Measurements from ENCODE around the gene EPHB1.

EPHB1 gene

GRCh38 chr3:134794950-134795745, at the start of gene EPHB1:
Gene EPHB1 (plus strand): TSS chr3:134795260.
- DNase-seq: peak; percentile 19

DNA sequence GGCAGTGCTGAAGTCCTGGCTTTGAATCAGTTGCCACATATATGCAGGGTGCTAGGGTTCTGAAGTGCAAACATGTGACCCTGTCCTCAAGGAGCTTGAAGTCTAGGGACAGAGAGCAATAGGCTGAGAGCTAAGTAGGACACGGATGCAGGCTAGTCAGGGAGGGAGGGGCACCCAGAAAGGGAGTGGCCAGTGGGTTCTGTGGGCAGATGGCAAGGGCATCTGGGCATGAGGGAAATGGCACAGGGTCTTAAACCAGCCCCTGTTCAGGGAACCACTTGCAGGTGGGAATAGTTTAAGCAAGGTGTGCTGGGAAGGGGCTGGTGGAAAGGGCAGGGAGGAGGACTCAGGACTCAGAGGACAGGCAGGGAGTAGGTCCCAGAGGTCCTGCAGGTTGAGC, 46.4 kb upstream of the EPHB1 start:
- DNase-seq: no peak

- DNase-seq: no peak
Observed at GRCh38 chr3:134749174-134749573, 45.9 kb upstream of the EPHB1 start.

- no peak for DNase-seq
Observed at GRCh38 chr3:134749802-134750553, 45.1 kb upstream of the EPHB1 start.

- no peak for DNase-seq
Observed at GRCh38 chr3:134751831-134752230, 43.2 kb upstream of the EPHB1 start.

DNA sequence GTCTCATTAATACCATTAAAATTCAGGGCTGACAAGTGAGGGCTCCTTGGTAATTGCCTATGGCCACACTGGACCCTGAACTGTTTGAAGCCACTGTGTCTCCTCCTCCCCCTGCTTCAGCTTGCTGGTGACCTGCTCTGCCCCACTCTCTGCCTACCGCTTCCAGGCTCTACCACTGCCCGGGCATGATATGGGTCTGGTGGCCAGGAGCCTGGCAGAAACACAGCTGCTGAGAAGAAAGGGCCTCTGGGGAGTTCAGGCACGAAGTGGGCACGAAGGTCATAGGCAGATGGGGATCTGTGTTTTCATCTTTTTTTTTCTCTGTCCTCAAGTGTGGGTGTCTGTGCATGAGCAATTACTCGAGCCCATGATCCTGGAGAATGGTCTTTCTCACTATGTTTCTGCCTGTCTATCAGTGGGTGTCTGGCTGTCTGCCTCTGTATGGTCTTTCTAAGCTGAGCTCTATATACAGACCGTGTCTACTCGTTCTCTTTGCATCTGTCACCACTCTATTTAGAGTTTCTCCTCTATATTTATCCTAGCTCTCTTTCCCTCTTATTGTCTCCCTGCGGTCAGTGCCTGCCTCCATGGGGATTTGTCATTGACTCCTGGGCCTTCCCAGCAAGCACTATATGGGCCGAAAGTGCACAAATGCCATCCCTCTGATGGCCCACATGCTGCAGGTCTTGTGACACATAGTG, 42.1 kb upstream of the EPHB1 start:
- no peak for DNase-seq

- no peak for DNase-seq
Observed at GRCh38 chr3:134753999-134754742, 40.9 kb upstream of the EPHB1 start.

GRCh38 chr3:134754768-134755559, 40.1 kb upstream of the EPHB1 start:
- DNase-seq: no peak

DNA sequence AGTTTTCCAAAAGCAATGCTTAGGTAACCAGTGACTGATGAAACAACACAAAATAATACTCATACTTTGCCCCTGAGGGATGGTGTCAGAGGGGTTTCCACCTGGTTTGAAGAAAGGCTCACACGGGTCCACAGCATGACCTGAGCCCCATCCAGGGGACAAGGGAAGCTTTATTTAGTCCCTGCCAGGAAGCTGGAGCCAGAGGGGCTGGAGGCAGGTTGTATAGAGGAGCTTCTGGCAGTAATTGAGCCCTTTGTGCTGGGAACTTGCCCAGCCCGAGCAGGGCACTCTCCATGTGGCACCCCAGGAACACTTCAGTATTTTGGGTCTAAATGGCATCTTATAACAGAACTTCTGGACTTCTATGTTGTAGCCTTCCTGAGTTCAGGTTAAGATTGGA, 39.2 kb upstream of the EPHB1 start:
- no peak for DNase-seq

GRCh38 chr3:134757549-134758069, 37.5 kb upstream of the EPHB1 start:
- no peak for DNase-seq

DNA sequence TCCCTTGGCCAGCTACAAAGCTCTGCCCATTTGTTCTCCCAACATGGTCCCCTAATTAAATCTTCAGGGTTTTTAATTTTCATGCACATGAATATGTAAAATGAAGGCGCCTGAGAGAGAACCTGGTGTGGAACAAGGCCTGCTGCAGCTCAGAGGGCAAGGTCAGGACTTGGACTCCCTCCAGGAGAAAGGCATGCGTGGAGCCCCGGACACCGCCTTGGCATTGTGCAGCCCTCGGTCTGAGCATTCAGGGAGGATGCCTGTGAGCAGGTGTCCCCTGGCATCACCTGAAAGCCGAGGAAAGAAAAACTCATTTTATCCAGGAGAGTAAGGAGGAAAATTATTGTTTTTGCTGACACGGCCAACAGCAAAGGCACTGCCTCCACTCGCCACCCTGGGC, 33.8 kb upstream of the EPHB1 start:
- no peak for DNase-seq

GRCh38 chr3:134762016-134762415, 33.0 kb upstream of the EPHB1 start:
- no peak for DNase-seq

DNA sequence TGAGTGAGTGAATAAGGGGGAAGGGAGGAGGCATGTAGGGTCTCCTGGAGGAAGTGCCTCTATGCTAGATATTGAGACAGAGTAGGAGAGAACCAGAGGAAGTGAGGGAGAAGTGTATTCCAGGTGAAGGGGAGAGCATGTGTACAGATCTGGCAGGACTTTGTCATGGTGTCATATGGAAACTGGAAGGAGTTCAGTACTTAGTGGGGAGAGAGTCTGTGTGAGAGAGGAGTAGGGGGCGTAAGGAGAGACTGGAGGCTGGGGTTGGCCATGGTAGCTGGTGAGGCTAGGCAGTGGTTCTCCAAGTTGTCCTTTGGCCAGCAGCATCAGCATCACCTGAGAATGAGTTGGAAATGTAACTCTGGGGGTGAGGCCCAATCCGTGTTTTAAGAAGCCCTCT, 29.6 kb upstream of the EPHB1 start:
- no peak for DNase-seq

GRCh38 chr3:134766290-134766689, 28.8 kb upstream of the EPHB1 start:
- no peak for DNase-seq

DNA sequence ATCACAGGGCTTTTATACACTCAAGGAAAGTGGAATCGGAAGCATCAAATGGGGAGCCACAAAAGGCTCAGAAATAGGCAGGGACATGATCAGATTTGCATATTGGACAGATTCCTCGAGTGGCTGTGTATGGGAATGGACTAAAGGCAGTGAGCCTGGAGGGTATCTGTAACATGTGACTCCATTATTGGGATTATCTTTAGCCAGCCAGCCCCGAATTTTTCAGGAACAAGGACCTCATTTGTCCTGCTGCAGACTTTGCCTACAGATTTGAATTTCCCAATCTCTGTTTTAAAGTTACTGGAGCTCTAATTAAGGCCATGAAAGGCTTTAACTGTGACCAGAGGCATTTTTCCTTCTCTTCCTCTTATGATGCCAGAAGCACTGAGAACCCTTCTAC, 26.9 kb upstream of the EPHB1 start:
- no peak for DNase-seq

- DNase-seq: no peak
Observed at GRCh38 chr3:134768837-134769236, 26.2 kb upstream of the EPHB1 start.

DNA sequence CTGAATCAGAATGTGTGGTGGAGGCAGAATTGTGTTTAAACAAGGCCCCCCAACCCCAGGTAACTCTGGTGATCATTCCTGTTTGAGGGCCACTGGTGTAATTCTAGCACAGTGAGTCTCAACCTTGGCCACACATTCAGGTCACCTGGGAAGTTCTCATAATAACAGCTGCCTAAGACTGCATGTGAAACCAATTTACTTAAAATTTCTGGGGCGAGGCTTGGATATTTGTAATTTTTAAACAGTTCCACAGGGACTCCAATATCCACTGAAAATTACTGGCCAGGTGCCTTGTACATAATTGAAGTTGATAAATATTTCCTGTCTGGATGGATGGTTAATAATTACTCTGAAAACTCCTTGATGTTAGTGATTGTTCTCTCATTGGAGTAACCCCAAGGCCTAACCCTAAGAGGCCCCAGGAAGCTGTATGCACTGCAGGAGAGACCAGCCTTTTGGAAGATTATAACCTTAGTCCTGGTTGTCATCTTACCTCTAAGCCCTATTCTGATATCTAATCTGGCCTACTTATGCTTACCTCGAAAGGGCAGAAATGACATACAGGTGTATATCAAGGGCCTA, 25.7 kb upstream of the EPHB1 start:
- no peak for DNase-seq

DNA sequence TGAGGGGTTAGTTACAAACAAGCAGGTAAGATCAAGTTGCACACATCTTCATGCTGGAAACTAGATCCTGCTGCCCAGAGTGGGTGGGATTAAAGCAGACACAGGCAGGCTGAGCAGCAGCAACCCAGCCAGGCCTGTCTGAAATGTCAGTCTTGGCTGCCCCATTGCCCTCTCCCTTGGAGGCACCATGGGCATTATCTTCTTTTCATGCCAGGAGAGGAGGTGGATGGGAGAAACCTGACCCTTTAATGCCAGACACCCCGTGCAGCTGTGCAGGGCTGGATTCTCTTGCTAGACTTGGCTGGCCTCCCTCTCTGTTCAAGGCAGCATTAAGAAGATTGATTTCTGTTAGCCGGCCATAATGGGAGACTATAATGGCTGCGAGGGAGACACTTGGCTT, 23.0 kb upstream of the EPHB1 start:
- DNase-seq: no peak

- no peak for DNase-seq
Observed at GRCh38 chr3:134772591-134772990, 22.5 kb upstream of the EPHB1 start.

DNA sequence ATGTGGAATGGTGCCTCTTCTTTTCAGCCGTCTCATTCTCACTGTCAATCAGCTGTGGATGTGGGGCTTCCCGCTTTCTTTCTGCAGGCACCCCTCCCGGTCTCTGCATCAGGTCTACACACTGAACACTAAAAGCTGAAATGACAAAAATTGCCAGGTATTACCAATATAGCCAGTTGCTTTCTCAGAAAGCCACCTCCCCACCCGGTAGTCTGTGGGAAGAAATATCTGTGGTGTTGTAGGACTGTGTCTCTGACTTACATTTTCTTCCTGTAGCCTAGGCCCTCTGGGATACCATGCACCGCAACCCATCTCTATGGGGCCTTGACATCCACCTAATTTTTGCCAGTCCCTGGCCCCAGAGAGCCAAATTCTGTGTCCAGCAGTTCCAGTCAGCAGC, 19.2 kb upstream of the EPHB1 start:
- no peak for DNase-seq

DNA sequence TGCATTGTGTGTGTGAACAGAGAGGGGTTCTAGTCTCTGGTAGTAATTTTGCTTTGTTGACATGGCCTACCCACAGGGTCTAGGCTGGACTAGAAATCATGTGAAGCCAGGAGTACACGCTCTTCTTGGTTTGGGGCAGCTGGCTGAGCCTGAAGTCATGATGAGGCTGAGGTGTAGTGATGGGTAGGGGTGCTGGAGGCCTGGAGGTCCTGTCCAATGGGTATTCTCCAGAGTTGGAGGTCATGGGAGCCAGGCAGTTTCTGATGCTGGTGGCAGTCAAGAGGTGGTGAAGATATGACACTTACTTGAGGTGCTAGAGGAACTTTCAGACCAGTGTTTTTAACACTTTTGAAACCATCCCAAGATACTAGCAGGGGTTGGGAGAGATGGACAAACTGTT, 18.5 kb upstream of the EPHB1 start:
- DNase-seq: no peak

DNA sequence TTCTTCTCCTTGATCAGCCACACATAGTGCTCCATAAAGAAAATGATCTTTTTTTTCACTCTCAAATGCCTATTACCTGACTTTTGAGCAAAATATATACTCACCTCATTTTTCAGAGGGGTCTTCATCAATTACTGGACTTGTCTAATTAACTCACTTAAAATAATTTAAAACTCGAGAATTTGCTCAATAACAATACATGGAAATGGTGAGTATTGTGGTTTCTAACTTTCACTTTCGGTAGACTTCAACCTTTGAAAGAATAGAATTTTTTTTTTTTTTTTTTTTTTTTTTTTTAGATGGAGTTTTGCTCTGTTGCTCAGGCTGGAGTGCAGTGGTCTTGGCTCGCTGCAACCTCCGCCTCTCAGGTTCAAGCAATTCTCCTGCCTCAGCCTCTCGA, 17.7 kb upstream of the EPHB1 start:
- DNase-seq: no peak

Measured in activated gamma-delta T cell treated with Interleukin-2 at 50 U/mL for 16 hours (primary cell).